Left lung (tissue), 10 donors: ENCODE results near the gene UFSP2. TPM values are rescaled to one million over a fixed set of nuclear protein-coding genes. Genes with fewer than 3 reads are reported as not detected.

Experiments used
- ATAC-seq: fragments of 200-7000 bp; cut with Tn5 transposase; one replicate; pipeline ENCODE4 v1.9.1; 2020; ENCODE audit warnings: moderate library complexity
- DNase-seq, 4 donors: peaks; one replicate each; pipeline ENCODE4 v3.0.0-alpha.2; 2013 to 2020
- H3K27ac ChIP-seq, 2 donors: fragments of 200-600 bp; sonication (generic) in 1 of 2; one replicate each; pipeline versions ENCODE4 v1.5.0 to v1.8.0; 2020 to 2021
- H3K27me3 ChIP-seq, 2 donors: fragments of 200-600 bp; sonication (generic) in 1 of 2; one replicate each; pipeline versions ENCODE4 v1.5.0 to v1.8.0; 2020 to 2021
- H3K36me3 ChIP-seq, 2 donors: fragments of 200-600 bp; sonication (generic) in 1 of 2; one replicate each; pipeline versions ENCODE4 v1.5.0 to v1.8.0; 2020 to 2021
- H3K4me1 ChIP-seq, 2 donors: fragments of 200-600 bp; one replicate each; pipeline ENCODE4 v1.8.0; 2021
- H3K4me3 ChIP-seq, 2 donors: fragments of 200-600 bp; sonication (generic) in 1 of 2; one replicate each; pipeline versions ENCODE4 v1.5.0 to v1.8.0; 2020 to 2021; ENCODE audit warnings: mild to moderate bottlenecking in 1 of 2
- H3K9me3 ChIP-seq, 2 donors: fragments of 200-600 bp; sonication (generic) in 1 of 2; one replicate each; pipeline versions ENCODE4 v1.5.0 to v1.8.0; 2020 to 2021
- CTCF ChIP-seq, 2 donors: fragments of 200-600 bp; sonication (generic) in 1 of 2; IDR thresholded peaks; one replicate each; pipeline versions ENCODE4 v1.5.0 to v1.8.0; 2021; ENCODE audit warnings: antibody characterized with exemption in 2 of 2
- intact Hi-C, 2 donors: fragments of 100-400 bp; cut with DNase I; formaldehyde crosslinking; loops; one replicate each; pipeline versions ENCODE4 v1.11.2 to v1.14.2; 2022
- polyA plus RNA-seq, 6 donors: library from polyadenylated mRNA; unstranded; fragments of 120-200 nt; gene quantifications; one replicate each; pipeline ENCODE4 v1.2.1, GENCODE V29; 2013; ENCODE audit not compliant: insufficient read length in 6 of 6
- total RNA-seq, 2 donors: library from RNA; stranded (reverse); fragmentation: NEBNext Ultra II Directional; extraction: Animal tissue kit (Norgen Biotek cat#: 25700); gene quantifications; one replicate each; pipeline ENCODE4 v1.2.1, GENCODE V29; 2021
- donor health status: DM: no; HTN: yes; CAD: no.
- donor health status: DM: no; HTN: no; CAD: no.

Gene UFSP2
- total and polyA plus RNA-seq, 8 donors, result 20.1 to 86.5 (median 77.3) TPM

- TF ChIP-seq CTCF (IDR thresholded peaks at IDR 0.05), result no peak
- no peak for DNase-seq
- ATAC-seq, result no peak
These were observed 65.9 kb downstream of the UFSP2 start for GRCh38 chr4:185359767-185360446.

DNA sequence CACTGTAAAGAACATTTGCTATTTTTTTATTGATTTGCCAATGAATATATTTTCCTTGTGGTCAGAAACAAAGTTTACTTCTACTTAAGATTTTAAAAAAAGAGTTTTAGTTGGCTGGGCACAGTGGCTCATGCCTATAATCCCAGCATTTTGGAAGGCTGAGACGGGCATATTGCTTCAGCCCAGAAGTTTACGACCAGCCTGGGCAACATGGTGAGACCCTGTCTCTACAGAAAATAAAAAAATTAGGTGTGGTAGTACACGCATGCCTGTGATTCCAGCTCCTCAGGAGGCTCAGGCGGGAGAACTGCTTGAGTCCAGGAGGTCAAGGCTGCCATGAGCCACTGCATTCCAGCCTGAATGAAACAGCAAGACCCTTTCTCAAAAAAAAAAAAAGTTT is 66.8 kb downstream of the UFSP2 start:
- Histone ChIP-seq H3K27me3 (no peaks in the 10 kb centered on the region), H3K4me1 (no peaks in the 10 kb centered on the region), H3K9me3 (no peaks in the 10 kb centered on the region), H3K27ac (no peak overlapping the region), H3K36me3 (peaks cover 0 to 25% of the 10 kb centered on the region in 2 donors), H3K4me3 (no peak overlapping the region)
- DNase-seq, result no peak
- intact Hi-C loops, result no loop called here
- TF ChIP-seq CTCF (IDR thresholded peaks at IDR 0.05), result no peak
- no peak for ATAC-seq

More at GRCh38 chr4:185359767-185360446, 65.9 kb downstream of the UFSP2 start:
- no peaks in the 10 kb centered on the region for H3K4me1 ChIP-seq
- no peaks in the 10 kb centered on the region for H3K27me3 ChIP-seq
- H3K4me3 ChIP-seq, result no peak overlapping the region
- H3K27ac ChIP-seq, result no peak overlapping the region
- peaks cover 0 to 17% of the 10 kb centered on the region in 2 donors for H3K36me3 ChIP-seq
- H3K9me3 ChIP-seq, result no peaks in the 10 kb centered on the region
- intact Hi-C loops, result no loop called here

DNA sequence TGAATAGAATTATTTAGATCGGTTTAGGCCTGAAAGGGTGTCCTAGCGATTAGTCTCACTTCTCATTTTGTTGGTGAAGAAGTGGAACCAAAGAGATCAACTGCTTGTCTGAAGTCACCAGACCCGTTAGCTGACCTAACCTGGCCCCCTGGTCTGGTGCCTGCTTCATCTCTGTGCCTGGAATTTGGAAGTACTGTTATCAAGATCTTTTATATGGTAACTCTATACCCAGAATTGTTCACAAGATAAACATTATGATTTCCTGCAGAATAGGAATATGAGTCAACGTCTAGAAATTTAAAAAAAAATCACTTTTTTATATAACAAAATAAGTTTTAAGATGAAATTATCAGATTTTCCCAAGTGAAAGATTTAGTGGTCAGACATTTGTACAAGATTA is 67.2 kb downstream of the UFSP2 start:
- Histone ChIP-seq H3K27ac (no peak overlapping the region), H3K9me3 (no peaks in the 10 kb centered on the region), H3K4me1 (no peaks in the 10 kb centered on the region), H3K36me3 (peaks cover 0 to 29% of the 10 kb centered on the region in 2 donors), H3K4me3 (no peak overlapping the region), H3K27me3 (no peaks in the 10 kb centered on the region)
- DNase-seq, result no peak
- no peak for TF ChIP-seq CTCF (IDR thresholded peaks at IDR 0.05)
- intact Hi-C loops, result no loop called here
- ATAC-seq, result no peak

DNA sequence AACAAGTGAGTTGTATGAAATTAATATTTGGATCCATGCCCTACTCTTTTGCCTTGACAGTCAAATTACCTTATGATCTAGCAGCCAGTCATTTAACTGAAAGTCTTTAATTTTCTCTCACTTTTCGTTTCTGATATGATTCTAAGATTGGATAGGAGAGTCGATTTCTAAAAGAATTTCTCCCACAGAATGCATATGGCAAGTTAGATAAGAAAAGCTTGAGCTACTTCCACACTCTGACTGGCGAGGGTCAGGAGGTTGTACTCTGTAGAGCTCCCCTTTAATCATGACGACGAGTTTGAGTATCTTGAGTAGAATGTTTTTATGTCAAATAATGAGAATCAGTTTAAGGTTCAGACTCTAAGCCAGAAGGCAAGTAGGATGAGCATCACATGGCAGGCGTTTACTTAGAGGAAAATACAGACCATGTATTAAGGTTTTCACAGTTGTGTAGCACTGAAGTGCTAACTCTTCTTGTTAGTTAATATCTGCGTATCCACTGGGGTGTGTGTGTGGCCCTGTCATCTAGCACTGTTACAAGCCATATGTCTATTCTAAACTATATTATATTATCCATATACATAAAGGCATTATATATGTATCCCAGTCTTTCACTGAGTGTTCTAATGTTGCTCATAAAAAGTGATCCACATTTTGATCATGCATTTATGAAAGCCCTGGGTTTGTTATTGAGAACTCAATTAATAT is 67.9 kb downstream of the UFSP2 start:
- DNase-seq, result no peak
- intact Hi-C loops, result no loop called here
- peaks cover 0 to 29% of the 10 kb centered on the region in 2 donors for H3K36me3 ChIP-seq

More for the DNA sequence above, 67.9 kb downstream of the UFSP2 start:
- TF ChIP-seq CTCF (IDR thresholded peaks at IDR 0.05), result no peak
- Histone ChIP-seq H3K4me3 (no peak overlapping the region), H3K27me3 (no peaks in the 10 kb centered on the region), H3K4me1 (no peaks in the 10 kb centered on the region), H3K9me3 (no peaks in the 10 kb centered on the region), H3K27ac (no peak overlapping the region)
- ATAC-seq, result no peak
